ENCODE measurements around the gene SRRM3.
"Not testable (repeated sequence)": the region's sequence is repeated elsewhere in the genome, so short reads cannot be mapped to it uniquely, and the experiment has no call there.

Gene SRRM3

DNA sequence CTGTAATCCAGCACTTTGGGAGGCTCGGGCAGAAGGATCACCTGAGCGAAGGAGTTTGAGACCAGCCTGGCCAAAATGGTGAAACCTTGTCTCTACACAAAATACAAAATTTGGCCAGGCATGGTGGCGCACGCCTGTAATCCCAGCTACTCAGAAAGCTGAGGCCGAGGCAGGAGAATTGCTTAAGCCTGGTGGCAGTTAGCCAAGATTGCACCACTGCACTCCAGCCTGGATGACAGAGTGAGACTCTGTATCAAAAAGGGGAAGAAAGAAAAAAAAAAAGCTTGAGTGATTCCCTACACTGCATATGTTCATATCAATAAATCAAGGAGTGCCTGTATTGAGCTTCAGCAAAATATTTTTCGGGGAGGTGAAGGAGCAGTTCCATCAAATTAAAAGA is 45.8 kb upstream of the SRRM3 start:
- H3K4me1 ChIP-seq (ENCODE audit: control insufficient read depth, low read length): no peaks in the 10 kb centered on the region
- H3K9me3 ChIP-seq (ENCODE audit: control insufficient read depth, insufficient read depth, low read length): no peaks in the 10 kb centered on the region
- H3K4me3 ChIP-seq (ENCODE audit: low read length): no peak overlapping the region
- H3K27me3 ChIP-seq (ENCODE audit: control insufficient read depth, low read length): peaks cover 11% of the 10 kb centered on the region; the same call in 1 of the 2 replicates
- TF ChIP-seq, protein P1, sequence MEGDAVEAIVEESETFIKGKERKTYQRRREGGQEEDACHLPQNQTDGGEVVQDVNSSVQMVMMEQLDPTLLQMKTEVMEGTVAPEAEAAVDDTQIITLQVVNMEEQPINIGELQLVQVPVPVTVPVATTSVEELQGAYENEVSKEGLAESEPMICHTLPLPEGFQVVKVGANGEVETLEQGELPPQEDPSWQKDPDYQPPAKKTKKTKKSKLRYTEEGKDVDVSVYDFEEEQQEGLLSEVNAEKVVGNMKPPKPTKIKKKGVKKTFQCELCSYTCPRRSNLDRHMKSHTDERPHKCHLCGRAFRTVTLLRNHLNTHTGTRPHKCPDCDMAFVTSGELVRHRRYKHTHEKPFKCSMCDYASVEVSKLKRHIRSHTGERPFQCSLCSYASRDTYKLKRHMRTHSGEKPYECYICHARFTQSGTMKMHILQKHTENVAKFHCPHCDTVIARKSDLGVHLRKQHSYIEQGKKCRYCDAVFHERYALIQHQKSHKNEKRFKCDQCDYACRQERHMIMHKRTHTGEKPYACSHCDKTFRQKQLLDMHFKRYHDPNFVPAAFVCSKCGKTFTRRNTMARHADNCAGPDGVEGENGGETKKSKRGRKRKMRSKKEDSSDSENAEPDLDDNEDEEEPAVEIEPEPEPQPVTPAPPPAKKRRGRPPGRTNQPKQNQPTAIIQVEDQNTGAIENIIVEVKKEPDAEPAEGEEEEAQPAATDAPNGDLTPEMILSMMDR (IDR thresholded peaks at IDR 0.05; ENCODE audit: low read depth, low read length, poor library complexity, severe bottlenecking): no peak
- TF ChIP-seq EZH2phosphoT487 (IDR thresholded peaks at IDR 0.05; ENCODE audit: borderline replicate concordance, low read length): no peak
- no peaks in the 10 kb centered on the region for H3K9me2 ChIP-seq (replicated peaks; ENCODE audit: control insufficient read depth, low read length)
- H3K79me2 ChIP-seq (ENCODE audit: control insufficient read depth, low read length): no peaks in the 10 kb centered on the region
- H4K20me1 ChIP-seq (ENCODE audit: control insufficient read depth, insufficient read depth, low read depth, low read length): no peaks in the 10 kb centered on the region
- H3K36me3 ChIP-seq (ENCODE audit: control insufficient read depth, low read length): no peaks in the 10 kb centered on the region
- H3K27ac ChIP-seq (ENCODE audit: low read depth, low read length): no peak overlapping the region
- no peak overlapping the region for H3K4me2 ChIP-seq (ENCODE audit: low read length)
- H3F3A ChIP-seq (ENCODE audit: control insufficient read depth, insufficient read depth): no peaks in the 10 kb centered on the region

DNA sequence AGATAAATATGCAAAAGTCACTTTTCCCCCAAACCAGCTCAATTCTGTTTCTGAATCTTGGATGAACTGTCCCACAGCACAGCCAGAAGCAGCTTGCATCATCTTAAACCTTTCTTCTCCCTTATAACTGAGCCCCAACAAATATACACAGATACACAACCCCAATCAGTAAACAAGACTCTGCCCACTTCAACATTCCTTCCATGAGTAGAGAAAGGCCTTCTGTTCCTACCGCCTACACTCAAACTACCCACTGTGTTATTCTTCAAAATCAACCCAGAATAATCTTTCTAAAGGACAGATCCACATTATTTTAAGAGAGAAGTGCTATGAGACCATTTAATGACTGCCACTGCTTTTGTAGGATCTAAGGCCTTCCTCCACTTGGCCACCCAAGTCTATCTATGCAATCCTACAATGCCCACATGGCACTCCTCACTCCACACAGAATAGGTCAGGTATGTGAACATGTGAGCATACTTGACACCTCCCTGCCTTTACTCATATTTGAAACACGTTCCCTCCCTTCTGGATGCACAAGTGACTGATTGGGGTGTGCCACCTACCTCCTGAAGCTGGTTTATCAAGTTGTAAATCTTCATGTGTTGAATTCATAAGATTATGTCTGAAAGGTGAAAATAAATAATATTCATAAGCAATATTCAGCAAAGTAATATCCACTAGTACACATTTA is 44.6 kb upstream of the SRRM3 start:
- not testable (repeated sequence) for H3K27ac ChIP-seq (ENCODE audit: low read depth, low read length); H3F3A ChIP-seq (ENCODE audit: control insufficient read depth, insufficient read depth); H3K4me3 ChIP-seq (ENCODE audit: low read length); H3K4me2 ChIP-seq (ENCODE audit: low read length); H4K20me1 ChIP-seq (ENCODE audit: control insufficient read depth, insufficient read depth, low read depth, low read length); H3K9me3 ChIP-seq (ENCODE audit: control insufficient read depth, insufficient read depth, low read length); H3K79me2 ChIP-seq (ENCODE audit: control insufficient read depth, low read length); H3K36me3 ChIP-seq (ENCODE audit: control insufficient read depth, low read length); H3K9me2 ChIP-seq (replicated peaks; ENCODE audit: control insufficient read depth, low read length); H3K27me3 ChIP-seq (ENCODE audit: control insufficient read depth, low read length); H3K4me1 ChIP-seq (ENCODE audit: control insufficient read depth, low read length)

DNA sequence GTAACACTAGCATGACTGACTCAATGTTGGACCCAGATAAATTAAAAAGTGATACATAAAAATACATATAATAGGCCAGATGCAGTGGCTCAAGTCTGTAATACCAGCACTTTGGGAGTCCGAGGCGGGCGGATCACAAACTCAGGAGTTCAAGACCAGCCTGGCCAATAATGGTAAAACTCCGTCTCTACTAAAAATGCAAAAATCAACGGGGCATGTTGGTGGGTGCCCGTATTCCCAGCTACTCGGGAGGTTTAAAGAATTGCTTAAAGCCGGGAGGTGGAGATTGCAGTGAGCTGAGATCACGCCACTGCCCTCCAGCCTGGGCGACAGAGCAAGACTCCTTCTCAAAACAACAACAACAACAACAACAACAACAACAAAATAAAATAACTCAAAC is 43.3 kb upstream of the SRRM3 start:
- not testable (repeated sequence) for H3K4me1 ChIP-seq (ENCODE audit: control insufficient read depth, low read length); H3K9me2 ChIP-seq (replicated peaks; ENCODE audit: control insufficient read depth, low read length); H3K4me2 ChIP-seq (ENCODE audit: low read length); H3K4me3 ChIP-seq (ENCODE audit: low read length); H3K9me3 ChIP-seq (ENCODE audit: control insufficient read depth, insufficient read depth, low read length); H3K27ac ChIP-seq (ENCODE audit: low read depth, low read length); H3K79me2 ChIP-seq (ENCODE audit: control insufficient read depth, low read length); H3F3A ChIP-seq (ENCODE audit: control insufficient read depth, insufficient read depth); H3K27me3 ChIP-seq (ENCODE audit: control insufficient read depth, low read length); H4K20me1 ChIP-seq (ENCODE audit: control insufficient read depth, insufficient read depth, low read depth, low read length); H3K36me3 ChIP-seq (ENCODE audit: control insufficient read depth, low read length)

DNA sequence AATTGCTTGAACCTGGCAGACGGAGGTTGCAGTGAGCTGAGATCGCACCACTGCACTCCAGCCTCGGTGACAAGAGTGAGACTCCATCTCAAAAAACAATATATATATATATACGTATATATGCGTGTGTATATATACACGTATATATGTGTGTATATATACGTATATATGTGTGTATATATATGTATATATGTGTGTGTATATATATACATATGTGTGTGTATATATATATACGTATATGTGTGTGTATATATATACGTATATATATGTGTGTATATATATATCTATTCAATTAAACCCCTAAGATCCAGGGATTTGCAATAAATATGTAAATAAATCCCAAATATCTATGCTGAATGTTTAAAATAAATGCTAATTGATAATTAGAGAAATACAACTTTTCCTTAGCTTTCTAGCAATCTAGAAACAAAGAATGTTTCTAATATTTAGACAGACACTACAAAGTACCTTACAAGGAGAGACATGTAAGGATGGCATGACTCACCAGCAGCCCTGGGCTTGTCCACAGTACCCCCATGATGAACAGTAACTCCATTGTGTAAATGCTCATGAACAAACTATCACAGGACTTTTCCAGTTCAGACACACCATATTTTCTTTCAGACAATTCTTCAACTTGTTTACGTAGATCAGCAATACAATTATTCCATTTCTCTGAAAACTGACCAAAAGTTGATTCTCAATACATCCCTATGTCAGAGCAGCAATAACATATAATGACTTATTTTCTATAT is 39.1 kb upstream of the SRRM3 start:
- not testable (repeated sequence) for H3K9me2 ChIP-seq (replicated peaks; ENCODE audit: control insufficient read depth, low read length); H3K4me1 ChIP-seq (ENCODE audit: control insufficient read depth, low read length); H4K20me1 ChIP-seq (ENCODE audit: control insufficient read depth, insufficient read depth, low read depth, low read length); H3K36me3 ChIP-seq (ENCODE audit: control insufficient read depth, low read length); H3F3A ChIP-seq (ENCODE audit: control insufficient read depth, insufficient read depth); H3K4me3 ChIP-seq (ENCODE audit: low read length); H3K4me2 ChIP-seq (ENCODE audit: low read length); H3K27me3 ChIP-seq (ENCODE audit: control insufficient read depth, low read length); H3K27ac ChIP-seq (ENCODE audit: low read depth, low read length); H3K79me2 ChIP-seq (ENCODE audit: control insufficient read depth, low read length); H3K9me3 ChIP-seq (ENCODE audit: control insufficient read depth, insufficient read depth, low read length)

DNA sequence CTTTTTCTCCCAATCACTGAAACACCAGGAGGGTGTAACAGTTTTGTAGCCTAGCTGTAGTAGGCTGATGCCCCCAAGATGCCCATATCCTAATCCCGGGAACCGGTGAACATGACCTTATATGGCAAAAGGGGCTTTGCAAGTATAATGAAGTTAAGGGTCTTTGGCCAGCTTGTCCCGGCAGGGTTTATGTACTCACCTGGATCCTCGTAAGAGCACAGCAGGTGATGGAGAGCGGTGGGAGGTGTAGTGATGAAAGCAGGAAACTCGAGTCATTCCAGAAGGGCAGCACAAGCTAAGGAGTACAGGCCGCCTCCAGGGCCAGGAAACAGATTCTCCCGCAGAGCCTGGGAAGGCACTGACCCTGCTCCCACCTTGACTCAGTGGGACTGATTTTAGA is 37.9 kb upstream of the SRRM3 start:
- not testable (repeated sequence) for H3K4me1 ChIP-seq (ENCODE audit: control insufficient read depth, low read length); H3K79me2 ChIP-seq (ENCODE audit: control insufficient read depth, low read length); H3F3A ChIP-seq (ENCODE audit: control insufficient read depth, insufficient read depth); H3K27ac ChIP-seq (ENCODE audit: low read depth, low read length); H3K36me3 ChIP-seq (ENCODE audit: control insufficient read depth, low read length); H3K9me2 ChIP-seq (replicated peaks; ENCODE audit: control insufficient read depth, low read length); H4K20me1 ChIP-seq (ENCODE audit: control insufficient read depth, insufficient read depth, low read depth, low read length); H3K4me2 ChIP-seq (ENCODE audit: low read length); H3K9me3 ChIP-seq (ENCODE audit: control insufficient read depth, insufficient read depth, low read length); H3K4me3 ChIP-seq (ENCODE audit: low read length); H3K27me3 ChIP-seq (ENCODE audit: control insufficient read depth, low read length)
